ENCODE results near the gene HSPB7.
"Not testable (repeated sequence)": the region's sequence is repeated elsewhere in the genome, so short reads cannot be mapped to it uniquely, and the experiment has no call there.

Gene HSPB7

DNA sequence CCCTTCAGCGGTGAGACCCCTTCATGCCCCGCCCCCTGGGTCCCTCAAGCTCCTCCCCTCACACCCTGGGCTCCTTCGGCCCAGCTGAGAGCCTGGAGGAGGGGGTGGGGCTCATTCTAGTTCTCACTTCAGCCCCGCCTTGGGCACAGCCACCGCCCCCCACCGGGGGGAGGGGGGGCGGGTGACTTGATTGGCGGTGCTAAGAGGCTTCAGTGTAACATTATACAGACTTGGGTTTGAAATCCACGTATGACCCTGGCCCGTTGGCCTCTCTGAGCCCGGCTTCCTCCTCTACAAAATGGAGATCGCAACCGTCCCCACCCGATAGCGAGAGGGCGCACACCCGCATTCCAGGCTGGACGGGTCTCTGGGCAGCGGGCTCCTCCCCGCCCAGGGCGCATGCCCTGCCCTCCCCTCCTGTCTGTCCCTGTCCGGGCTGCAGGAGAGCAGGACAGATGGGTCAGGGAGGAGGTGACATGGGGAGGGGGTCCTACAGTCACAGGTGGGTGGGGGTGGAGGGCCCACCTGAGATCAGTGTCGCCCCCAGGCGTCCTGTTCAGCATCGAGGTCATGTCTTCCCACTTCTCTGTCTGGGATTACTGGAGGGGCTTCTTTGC lies 30.8 kb upstream of the HSPB7 start:
- no peak for DNase-seq

DNA sequence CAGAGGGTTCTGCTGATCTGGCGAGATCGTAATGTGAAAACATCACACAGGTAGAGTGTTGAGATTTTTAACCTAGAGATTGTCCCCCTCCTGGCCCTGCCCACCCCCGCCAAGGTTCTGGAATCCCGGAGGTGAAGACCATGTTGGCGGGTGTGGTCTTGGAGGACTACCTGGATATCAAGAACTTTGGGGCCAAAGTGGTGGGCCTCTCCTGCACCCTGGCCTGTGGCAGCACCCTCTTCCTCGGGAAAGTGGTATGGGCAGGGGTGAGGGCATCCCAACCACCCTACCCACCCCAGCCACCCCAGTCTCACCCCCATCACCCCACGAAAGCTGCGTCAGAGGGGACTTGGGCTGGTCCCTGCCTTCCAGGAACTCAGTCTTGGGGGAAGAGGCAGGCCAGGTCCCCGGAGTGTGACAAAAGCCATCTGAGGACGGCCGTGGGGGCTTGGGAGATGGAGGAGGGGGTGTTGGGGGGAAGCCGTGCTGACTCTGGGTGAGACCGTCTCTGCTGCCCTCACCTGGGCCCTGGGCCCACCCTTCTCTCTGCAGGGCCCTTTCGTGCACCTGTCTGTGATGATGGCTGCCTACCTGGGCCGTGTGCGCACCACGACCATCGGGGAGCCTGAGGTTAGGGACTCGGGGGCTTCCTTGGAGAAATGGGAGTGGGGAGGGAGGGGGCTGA lies 30.1 kb upstream of the HSPB7 start:
- no peak for DNase-seq

- no peak for DNase-seq
These were observed 29.0 kb upstream of the HSPB7 start for GRCh38 chr1:16046842-16047241.

DNA sequence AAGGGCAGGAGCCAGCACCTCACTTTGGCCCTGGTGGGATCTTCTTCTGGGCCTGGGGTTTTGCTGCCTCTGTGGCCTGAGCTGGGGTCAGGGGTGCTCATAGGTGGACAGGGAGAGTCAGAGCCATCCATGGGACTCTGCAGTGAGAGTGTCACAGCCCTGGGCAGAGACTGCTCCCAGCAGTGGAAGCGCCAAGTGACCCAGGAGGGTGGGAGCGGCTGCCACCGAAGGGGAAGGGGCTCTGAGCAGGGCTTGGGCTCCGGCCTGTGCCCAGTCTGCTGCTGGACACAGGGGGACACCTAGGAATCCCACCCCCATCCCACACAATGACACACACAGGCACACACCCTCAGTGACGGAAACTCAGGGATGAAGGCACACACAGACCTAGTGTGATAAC lies 26.1 kb upstream of the HSPB7 start:
- DNase-seq: no peak

GRCh38 chr1:16043521-16043920 lies 25.7 kb upstream of the HSPB7 start, which contains the start of gene CLCNKB:
Gene CLCNKB (plus strand): TSS chr1:16043782. CDS start chr1:16044493, 711 bp downstream.
- DNase-seq: no peak

- not testable (repeated sequence) for DNase-seq
These were observed 24.8 kb upstream of the HSPB7 start for GRCh38 chr1:16042654-16043053.

DNA sequence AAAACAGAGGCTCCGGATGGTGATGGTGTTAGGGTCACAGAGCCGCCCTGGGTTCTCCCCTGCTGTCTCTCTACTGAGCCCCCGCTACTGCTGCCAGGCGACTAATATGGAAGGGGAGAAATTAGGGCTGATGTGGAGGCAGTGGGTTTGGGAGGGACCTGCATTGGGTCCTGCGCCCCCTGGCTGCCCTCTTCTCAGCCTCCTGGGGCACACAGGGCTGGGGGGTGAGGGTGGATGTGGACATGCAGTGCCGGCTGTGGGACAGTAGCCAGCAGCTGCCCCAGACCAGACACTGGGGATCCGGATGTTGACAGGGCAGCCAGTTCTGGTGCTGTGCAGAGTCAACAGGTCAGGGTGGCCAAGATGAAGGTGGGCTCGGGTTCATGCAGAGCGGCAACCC lies 24.3 kb upstream of the HSPB7 start:
- no peak for DNase-seq

DNA sequence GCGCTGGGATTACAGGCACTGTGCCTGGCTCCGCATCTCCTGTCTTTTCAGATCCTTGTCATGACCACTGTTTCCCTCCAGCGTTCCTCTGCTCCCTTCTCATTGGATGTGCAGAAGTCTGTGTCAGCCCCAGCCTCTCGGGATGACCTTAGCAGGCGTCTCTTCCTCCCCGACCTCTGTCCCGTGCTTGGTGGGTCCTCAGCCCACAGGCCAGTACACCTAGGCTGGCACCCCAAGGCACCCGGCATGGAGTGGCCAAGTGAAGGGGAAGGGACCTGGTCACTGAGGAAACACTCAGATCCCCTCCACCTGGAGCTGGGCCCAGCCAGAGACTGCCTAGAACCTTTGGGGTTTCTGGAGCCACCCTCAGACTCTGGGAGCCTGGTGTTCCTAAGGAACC lies 23.4 kb upstream of the HSPB7 start:
- no peak for DNase-seq

DNA sequence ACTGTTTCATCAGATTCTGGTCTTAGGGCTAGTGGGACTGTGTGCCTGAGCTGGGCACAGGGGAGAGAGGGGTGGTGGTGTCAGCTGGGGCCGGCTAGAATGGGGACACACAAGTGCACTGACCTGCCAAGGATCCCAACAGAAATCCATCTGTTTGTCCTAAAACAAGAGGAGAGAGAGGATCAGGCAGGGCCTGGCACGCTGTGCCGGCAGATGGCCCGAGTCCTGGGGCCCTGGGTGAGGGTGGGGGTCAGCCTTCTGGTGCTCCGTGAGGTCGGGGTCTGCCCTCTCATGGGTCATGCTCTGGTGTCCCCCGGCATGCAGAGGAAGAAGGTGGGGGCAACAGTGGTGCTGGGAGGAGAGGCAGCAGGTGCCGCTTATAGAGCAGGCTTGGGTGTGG lies 22.0 kb upstream of the HSPB7 start:
- DNase-seq: not testable (repeated sequence)

DNA sequence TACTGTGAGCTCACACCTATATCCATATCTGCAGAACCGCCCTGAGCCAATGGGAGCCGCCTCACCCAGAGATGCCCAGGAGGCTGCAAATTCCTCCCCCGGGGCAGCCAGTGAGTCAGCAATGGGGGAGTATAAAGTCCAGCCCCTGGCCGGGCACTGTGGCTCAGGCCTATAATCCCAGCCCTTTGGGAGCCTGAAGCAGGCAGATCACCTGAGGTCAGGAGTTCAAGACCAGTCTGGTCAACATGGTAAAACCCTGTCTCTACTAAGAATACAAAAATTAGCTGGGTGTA lies 20.7 kb upstream of the HSPB7 start:
- DNase-seq: no peak

- DNase-seq: not testable (repeated sequence)
These were observed 18.6 kb upstream of the HSPB7 start for GRCh38 chr1:16036461-16036860.

GRCh38 chr1:16033103-16033632 lies 15.3 kb upstream of the HSPB7 start:
- not testable (repeated sequence) for DNase-seq

- DNase-seq: peak; percentile 68 to 84
These were observed 14.7 kb upstream of the HSPB7 start for GRCh38 chr1:16032388-16033102.

DNA sequence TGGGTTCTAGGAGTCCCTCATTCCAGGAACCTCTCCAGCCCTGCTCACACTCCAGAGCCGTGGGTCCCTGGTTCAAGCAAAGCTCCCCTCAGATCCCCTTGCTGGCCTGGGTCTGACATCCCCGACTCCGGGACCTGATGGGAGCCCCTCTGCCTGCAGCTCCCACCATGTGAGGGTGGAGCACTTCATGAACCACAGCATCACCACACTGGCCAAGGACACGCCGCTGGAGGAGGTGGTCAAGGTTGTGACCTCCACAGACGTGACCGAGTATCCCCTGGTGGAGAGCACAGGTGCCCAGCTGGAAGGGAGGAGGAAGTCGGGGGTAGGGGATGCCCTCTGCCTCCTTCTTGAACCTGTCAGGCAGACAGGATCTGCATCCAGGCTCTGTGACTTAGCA lies 13.7 kb upstream of the HSPB7 start:
- no peak for DNase-seq

- no peak for DNase-seq
These were observed 11.4 kb upstream of the HSPB7 start for GRCh38 chr1:16029288-16029687.

GRCh38 chr1:16029003-16029268 lies 11.1 kb upstream of the HSPB7 start:
- DNase-seq: not testable (repeated sequence)

- DNase-seq: no peak
These were observed 10.6 kb upstream of the HSPB7 start for GRCh38 chr1:16028237-16029002.

DNA sequence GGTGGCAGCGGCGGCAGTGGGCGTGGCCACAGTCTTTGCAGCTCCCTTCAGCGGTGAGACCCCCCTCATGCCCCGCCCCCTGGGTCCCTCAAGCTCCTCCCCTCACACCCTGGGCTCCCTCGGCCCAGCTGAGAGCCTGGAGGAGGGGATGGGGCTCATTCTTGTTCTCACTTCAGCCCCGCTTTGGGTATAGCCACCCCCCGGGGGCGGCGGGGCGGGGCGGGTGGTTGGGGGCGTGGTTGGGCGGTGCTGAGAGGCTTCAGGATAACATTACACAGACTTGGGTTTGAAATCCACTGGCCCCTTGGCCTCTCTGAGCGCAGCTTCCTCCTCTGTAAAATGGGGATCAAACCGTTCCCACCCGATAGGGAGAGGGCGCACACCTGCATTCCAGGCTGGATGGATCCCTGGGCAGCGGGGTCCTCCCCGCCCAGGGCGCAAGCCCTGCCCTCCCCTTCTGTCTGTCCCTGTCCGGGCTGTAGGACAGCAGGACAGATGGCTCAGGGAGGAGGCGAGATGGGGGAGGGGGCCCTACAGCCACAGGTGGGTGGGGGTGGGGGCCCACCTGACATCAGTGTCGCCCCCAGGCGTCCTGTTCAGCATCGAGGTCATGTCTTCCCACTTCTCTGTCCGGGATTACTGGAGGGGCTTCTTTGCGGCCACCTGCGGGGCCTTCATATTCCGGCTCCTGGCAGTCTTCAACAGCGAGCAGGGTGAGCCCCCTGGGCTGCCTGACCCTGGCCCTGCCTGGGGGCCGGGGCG lies 9.1 kb upstream of the HSPB7 start:
- no peak for DNase-seq

DNA sequence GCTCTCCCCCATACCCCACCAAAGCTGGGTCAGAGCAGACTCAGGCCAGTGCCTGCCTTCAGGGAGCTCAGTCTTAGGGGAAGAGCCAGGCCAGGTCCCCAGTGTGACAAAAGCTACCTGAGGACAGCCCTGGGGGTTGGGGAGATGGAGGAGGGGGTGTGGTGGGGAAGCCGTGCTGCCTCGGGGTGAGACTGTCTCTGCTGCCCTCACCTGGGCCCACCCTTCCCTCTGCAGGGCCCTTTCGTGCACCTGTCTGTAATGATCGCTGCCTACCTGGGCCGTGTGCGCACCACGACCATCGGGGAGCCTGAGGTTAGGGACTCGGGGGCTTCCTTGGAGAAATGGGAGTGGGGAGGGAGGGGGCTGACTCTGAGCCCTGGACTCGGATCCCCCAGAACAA lies 8.5 kb upstream of the HSPB7 start:
- DNase-seq: not testable (repeated sequence)

GRCh38 chr1:16023050-16023653 lies 5.3 kb upstream of the HSPB7 start:
- no peak for DNase-seq

GRCh38 chr1:16022393-16022792 lies 4.5 kb upstream of the HSPB7 start:
- DNase-seq: no peak

GRCh38 chr1:16021681-16022080 lies 3.8 kb upstream of the HSPB7 start, which contains the start of gene CLCNKA:
Gene CLCNKA (plus strand): TSS chr1:16022036. CDS start chr1:16022620, 584 bp downstream.
- DNase-seq: no peak

All from inflammatory macrophage treated with lipopolysaccharide for 1 hour (primary cell).